G401 (cell line): ENCODE results near the gene OGDH. TPM values are rescaled to one million over a fixed set of nuclear protein-coding genes. Genes with fewer than 3 reads are reported as not detected.

Experiments used
- DNase-seq: peaks from one replicate; pipeline ENCODE4 v3.0.0-alpha.2; 2015; ENCODE audit warnings: low spot score
- in situ Hi-C: cut with HindIII; loops from 2 replicates; pipeline ENCODE4 v1.10.0; 2016; ENCODE audit warnings: low sequenced_read_pairs, mixed read lengths
- total RNA-seq: library from RNA; depleted of rRNA; stranded (reverse); fragments of >200 nt; shearing (Covaris generic); gene quantifications from 2 replicates; pipeline ENCODE4 v1.2.3, GENCODE V29; 2014

OGDH gene
- total RNA-seq, 1 experiment from 2014 or later, result 78.8 TPM

GRCh38 chr7:44609829-44610228 is 3.4 kb downstream of the OGDH start:
- no peak for DNase-seq
- in situ Hi-C loops, result no loop called here

- no peak for DNase-seq
- in situ Hi-C loops, result no loop called here
These were observed 8.8 kb downstream of the OGDH start for GRCh38 chr7:44615149-44615611.

- no peak for DNase-seq
- in situ Hi-C loops, result no loop called here
These were observed 9.4 kb downstream of the OGDH start for GRCh38 chr7:44615793-44616192.

GRCh38 chr7:44616545-44616944 is 10.1 kb downstream of the OGDH start:
- in situ Hi-C loops, result no loop called here
- DNase-seq, result no peak

- no peak for DNase-seq
- in situ Hi-C loops, result no loop called here
These were observed 10.9 kb downstream of the OGDH start for GRCh38 chr7:44617225-44617890.

- DNase-seq, result no peak
- in situ Hi-C loops, result no loop called here
These were observed 11.6 kb downstream of the OGDH start for GRCh38 chr7:44618045-44618444.

- in situ Hi-C loops, result no loop called here
- no peak for DNase-seq
These were observed 12.3 kb downstream of the OGDH start for GRCh38 chr7:44618753-44619152.

- in situ Hi-C loops, result no loop called here
- no peak for DNase-seq
These were observed 14.8 kb downstream of the OGDH start for GRCh38 chr7:44621034-44621749.

- in situ Hi-C loops, result no loop called here
These were observed 15.3 kb downstream of the OGDH start for GRCh38 chr7:44621750-44622103.

GRCh38 chr7:44622342-44623151 is 16.1 kb downstream of the OGDH start:
- in situ Hi-C loops, result no loop called here
- DNase-seq, result no peak

More at GRCh38 chr7:44621750-44622103, 15.3 kb downstream of the OGDH start:
- DNase-seq, result no peak

GRCh38 chr7:44624318-44624717 is 17.9 kb downstream of the OGDH start:
- in situ Hi-C loops, result no loop called here
- DNase-seq, result no peak

GRCh38 chr7:44625526-44626471 is 19.4 kb downstream of the OGDH start:
- in situ Hi-C loops, result no loop called here
- peak; percentile 39 for DNase-seq

GRCh38 chr7:44626620-44627019 is 20.2 kb downstream of the OGDH start:
- in situ Hi-C loops, result no loop called here
- DNase-seq, result no peak

- in situ Hi-C loops, result no loop called here
- DNase-seq, result no peak
These were observed 23.5 kb downstream of the OGDH start for GRCh38 chr7:44629829-44630522.

- DNase-seq, result no peak
- in situ Hi-C loops, result no loop called here
These were observed 24.5 kb downstream of the OGDH start for GRCh38 chr7:44630792-44631457.

- DNase-seq, result no peak
These were observed 25.2 kb downstream of the OGDH start for GRCh38 chr7:44631458-44632115.

GRCh38 chr7:44632196-44632595 is 25.8 kb downstream of the OGDH start:
- in situ Hi-C loops, result no loop called here
- DNase-seq, result no peak

More at GRCh38 chr7:44631458-44632115, 25.2 kb downstream of the OGDH start:
- in situ Hi-C loops, result no loop called here
